Measurements from ENCODE around the gene CANX. TPM values are rescaled to one million over a fixed set of nuclear protein-coding genes. Genes with fewer than 3 reads are reported as not detected.
"Not testable (repeated sequence)": the region's sequence is repeated elsewhere in the genome, so short reads cannot be mapped to it uniquely, and the experiment has no call there.

Gene CANX
- total RNA-seq, result 542 TPM
- long read RNA-seq, full-length matches to known transcripts, result 539 of 671 reads
- long read RNA-seq, partial matches to known transcripts, result 90 of 671 reads
- long read RNA-seq, other reads (novel, unspliced or antisense), result 42 of 671 reads

- DNase-seq (ENCODE audit: low spot score), result no peak
Observed at GRCh38 chr5:179698935-179699615, at the start of gene CANX. CANX (plus strand) TSS chr5:179698967; CDS start chr5:179705682, 6,715 bp downstream.

GRCh38 chr5:179649166-179649703 is 49.5 kb upstream of the CANX start:
- intact Hi-C loops (cut with DNase I); DNase-seq (ENCODE audit: low spot score): not testable (repeated sequence)

More at GRCh38 chr5:179698935-179699615, at the start of gene CANX:
- intact Hi-C loops (cut with DNase I), result loop anchor here (1.0 to 5.0 kb wide), 4 partner anchors 20 to 98 kb away; partner anchors contain the start of gene MAML1

- DNase-seq (ENCODE audit: low spot score); intact Hi-C loops (cut with DNase I): not testable (repeated sequence)
Observed at GRCh38 chr5:179650245-179650644, 48.5 kb upstream of the CANX start.

- intact Hi-C loops (cut with DNase I), result not testable (repeated sequence)
Observed at GRCh38 chr5:179653135-179653534, 45.6 kb upstream of the CANX start.

GRCh38 chr5:179657302-179658178 is 41.2 kb upstream of the CANX start:
- intact Hi-C loops (cut with DNase I), result loop anchor here (2.0 kb wide), 1 partner anchor 41 kb away; the partner anchor contains the start of gene CANX
- DNase-seq (ENCODE audit: low spot score), result not testable (repeated sequence)

More at GRCh38 chr5:179653135-179653534, 45.6 kb upstream of the CANX start:
- DNase-seq (ENCODE audit: low spot score), result not testable (repeated sequence)

GRCh38 chr5:179658179-179658856 is 40.4 kb upstream of the CANX start:
- intact Hi-C loops (cut with DNase I), result loop anchor here (2.0 kb wide), 1 partner anchor 40 kb away; the partner anchor contains the start of gene CANX
- DNase-seq (ENCODE audit: low spot score), result not testable (repeated sequence)

- intact Hi-C loops (cut with DNase I), result loop anchor here (2.0 kb wide), 1 partner anchor 13 kb away; no protein-coding TSS in a partner anchor
- not testable (repeated sequence) for DNase-seq (ENCODE audit: low spot score)
Observed at GRCh38 chr5:179661647-179662046, 37.1 kb upstream of the CANX start.

GRCh38 chr5:179668391-179668790 is 30.4 kb upstream of the CANX start:
- intact Hi-C loops (cut with DNase I), result no loop called here
- DNase-seq (ENCODE audit: low spot score), result no peak

- DNase-seq (ENCODE audit: low spot score), result peak; percentile 98
- intact Hi-C loops (cut with DNase I), result loop anchor here (1.0 kb wide), 1 partner anchor 20 kb away; the partner anchor contains the start of gene CANX
Observed at GRCh38 chr5:179678223-179679013, 20.3 kb upstream of the CANX start.

- intact Hi-C loops (cut with DNase I), result loop anchor here (1.0 kb wide), 1 partner anchor 19 kb away; the partner anchor contains the start of gene CANX
Observed at GRCh38 chr5:179679014-179679674, 19.6 kb upstream of the CANX start.

GRCh38 chr5:179680014-179680779 is 18.6 kb upstream of the CANX start:
- no peak for DNase-seq (ENCODE audit: low spot score)
- intact Hi-C loops (cut with DNase I), result no loop called here

More at GRCh38 chr5:179679014-179679674, 19.6 kb upstream of the CANX start:
- DNase-seq (ENCODE audit: low spot score), result peak; percentile 88

GRCh38 chr5:179680780-179681401 is 17.9 kb upstream of the CANX start, which contains the start of gene CBY3:
CBY3 (minus strand) TSS chr5:179681034; CDS start chr5:179680918, 116 bp downstream.
- DNase-seq (ENCODE audit: low spot score), result no peak
- intact Hi-C loops (cut with DNase I), result no loop called here

- intact Hi-C loops (cut with DNase I), result not testable (repeated sequence)
Observed at GRCh38 chr5:179689212-179689611, 9.6 kb upstream of the CANX start.

GRCh38 chr5:179694561-179694960 is 4.2 kb upstream of the CANX start:
- no peak for DNase-seq (ENCODE audit: low spot score)
- intact Hi-C loops (cut with DNase I), result no loop called here

More at GRCh38 chr5:179689212-179689611, 9.6 kb upstream of the CANX start:
- not testable (repeated sequence) for DNase-seq (ENCODE audit: low spot score)

GRCh38 chr5:179696603-179697002 is 2.2 kb upstream of the CANX start:
- no peak for DNase-seq (ENCODE audit: low spot score)
- intact Hi-C loops (cut with DNase I), result loop anchor here (5.0 kb wide), 1 partner anchor 101 kb away; no protein-coding TSS in a partner anchor

- intact Hi-C loops (cut with DNase I), result loop anchor here (5.0 kb wide), 1 partner anchor 100 kb away; no protein-coding TSS in a partner anchor
- DNase-seq (ENCODE audit: low spot score), result no peak
Observed at GRCh38 chr5:179697108-179697507, 1.7 kb upstream of the CANX start.
